Activated CD4-positive, alpha-beta T cell treated with anti-CD3 and anti-CD28 coated beads, Interleukin-2, Interleukin-6, amounts not matched to agents 100 ng/mL and 50 ng/mL, durations not matched to agents 16 hours and 8 hours (primary cell): ENCODE data around the gene DCAF7.

Experiments
- DNase-seq: peaks from one replicate; pipeline ENCODE4 v3.0.0-alpha.2; 2020

Gene DCAF7

GRCh38 chr17:63634163-63634562 is 83.9 kb downstream of the DCAF7 start:
- DNase-seq, result no peak

- no peak for DNase-seq
These were observed 84.5 kb downstream of the DCAF7 start for GRCh38 chr17:63634816-63635215.

DNA sequence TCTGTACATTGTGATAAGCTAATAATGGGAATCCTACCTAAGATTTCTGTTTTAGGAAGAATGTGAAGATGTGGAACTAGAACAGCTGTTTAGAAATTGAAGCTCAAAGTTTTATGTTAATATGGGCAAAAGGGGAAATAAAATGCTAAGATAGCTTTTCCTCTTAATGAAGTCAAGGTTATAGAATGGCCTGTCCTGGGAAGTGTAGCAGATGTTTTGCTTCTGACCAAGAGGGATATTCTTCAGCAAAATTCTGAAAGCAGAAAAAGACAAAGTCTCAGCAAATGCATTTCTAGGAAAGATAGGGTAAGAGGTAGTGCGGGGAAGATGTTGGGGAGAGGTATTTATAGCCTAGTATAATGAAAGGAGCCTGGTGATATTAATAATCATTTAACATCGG is 85.0 kb downstream of the DCAF7 start:
- no peak for DNase-seq

DNA sequence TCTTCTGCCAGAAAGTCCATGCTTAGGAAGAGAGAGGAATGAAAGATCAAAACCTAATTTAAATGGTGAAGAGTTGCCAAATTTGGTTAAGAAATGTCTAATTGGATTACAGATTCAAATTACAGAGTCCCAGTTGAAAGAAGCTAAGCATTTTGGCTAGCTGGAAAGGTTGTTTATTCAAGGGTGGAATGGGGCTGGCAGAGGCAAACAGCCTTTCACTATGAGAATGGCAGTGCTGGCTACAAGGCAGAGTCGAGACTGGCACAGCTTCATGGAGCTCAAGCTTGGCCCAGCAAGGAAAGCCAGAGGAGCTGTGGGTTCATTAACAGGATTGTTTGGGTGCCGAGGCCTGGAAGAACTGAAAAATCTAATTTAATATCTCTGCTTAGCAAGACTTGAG is 85.5 kb downstream of the DCAF7 start:
- DNase-seq, result no peak

- no peak for DNase-seq
These were observed 88.8 kb downstream of the DCAF7 start for GRCh38 chr17:63639125-63639524.

DNA sequence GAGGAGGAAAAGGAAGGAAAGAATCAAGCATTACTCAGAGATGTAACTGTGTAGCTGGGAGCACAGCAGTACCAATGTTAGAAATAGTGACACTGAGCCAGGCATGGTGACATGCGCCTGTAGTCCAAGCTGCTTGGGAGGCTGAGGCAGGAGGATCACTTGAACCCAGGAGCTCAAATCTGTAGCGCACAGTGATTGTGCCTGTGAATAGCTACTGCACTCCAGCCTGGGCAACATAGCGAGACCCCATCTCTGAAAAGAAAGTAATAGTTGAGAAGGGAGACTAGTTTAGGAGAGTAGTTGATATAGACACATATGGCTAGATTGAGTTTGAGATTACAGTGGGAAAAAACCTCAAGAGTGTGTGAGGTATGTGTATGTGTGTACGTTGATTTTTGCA is 89.8 kb downstream of the DCAF7 start:
- DNase-seq, result no peak

DNA sequence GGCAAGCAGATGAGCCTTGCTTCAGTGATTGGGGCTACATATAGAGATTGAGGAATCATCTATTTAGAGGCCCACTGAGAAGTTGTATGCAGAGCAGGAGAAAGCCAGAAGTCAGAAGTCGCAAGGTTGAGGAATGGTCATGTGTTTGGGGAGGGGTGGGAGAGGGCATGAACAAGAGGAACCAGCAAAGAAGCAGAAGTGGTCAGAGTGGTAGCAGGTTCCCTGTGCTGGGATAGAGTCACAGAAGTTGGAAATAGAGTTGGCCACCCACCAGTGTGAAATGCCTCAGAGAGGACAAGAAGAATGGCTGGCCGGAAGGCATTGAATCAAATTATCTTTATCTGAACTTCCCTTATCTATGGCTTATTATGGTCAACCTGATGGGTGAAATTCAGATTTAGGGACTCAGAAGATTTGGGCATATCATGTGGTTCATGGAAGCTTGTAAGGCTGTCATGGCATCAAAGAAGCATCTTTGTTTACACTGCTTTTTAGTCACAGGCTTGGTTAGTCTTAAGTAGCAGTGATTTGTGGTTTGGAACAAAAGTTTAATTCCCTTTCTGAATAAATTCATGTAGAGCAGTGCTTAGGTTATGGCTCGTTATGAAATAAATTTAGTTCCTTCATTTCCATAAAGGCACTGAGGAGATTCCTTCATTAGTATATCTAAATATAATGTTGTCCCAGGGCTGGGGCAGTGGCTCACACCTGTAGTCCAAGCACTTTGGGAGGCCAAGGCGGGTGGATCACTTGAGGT is 91.6 kb downstream of the DCAF7 start:
- DNase-seq, result no peak
